GM12891 (cell line): Measurements from ENCODE around the gene DYNC1LI1.

Source experiments
- POLR2A ChIP-seq: IDR thresholded peaks from 2 replicates; pipeline ENCODE4 v1.6.1; 2011; ENCODE audit warnings: low read depth, low read length, control low read depth
- POLR2AphosphoS5 ChIP-seq: IDR thresholded peaks from 2 replicates; pipeline ENCODE4 v1.6.1; 2011; ENCODE audit warnings: low read depth, low read length, control low read depth
- TAF1 ChIP-seq: IDR thresholded peaks from 2 replicates; pipeline ENCODE4 v1.6.1; 2011; ENCODE audit warnings: low read depth, low read length, control low read depth

DNA sequence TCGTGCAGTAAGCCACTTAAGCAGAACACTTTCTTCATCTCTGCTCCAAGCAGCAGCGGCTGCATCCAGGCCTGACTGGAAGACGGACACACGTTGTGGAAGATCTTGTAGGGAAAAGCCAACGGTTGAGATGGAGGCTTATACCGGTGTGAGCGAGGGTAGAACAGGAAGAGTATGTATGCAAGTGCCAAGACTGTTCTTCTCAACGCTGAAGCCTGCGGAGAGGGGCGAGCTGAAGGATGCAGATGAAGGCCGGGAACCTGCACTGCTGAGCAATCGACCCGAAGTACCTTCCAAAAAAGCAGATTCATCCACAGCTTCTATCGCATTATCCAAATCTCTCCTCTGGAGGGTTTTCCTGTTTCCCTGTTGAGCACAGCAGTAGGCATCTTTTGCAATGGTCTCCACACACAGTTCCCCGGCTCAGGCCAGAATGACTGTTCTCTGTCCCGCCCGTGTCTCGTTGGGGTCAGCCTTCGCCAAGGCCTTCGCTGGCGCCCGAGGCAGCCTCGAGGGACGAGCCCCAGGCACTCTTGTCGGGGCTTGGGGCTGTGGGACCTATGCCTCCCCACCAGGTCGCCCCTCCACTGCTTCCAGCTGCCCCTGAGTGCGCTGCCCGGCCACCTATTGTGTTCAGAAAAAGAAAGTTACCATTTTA is 22.2 kb upstream of the DYNC1LI1 start:
- TF ChIP-seq TAF1: no peak
- no peak for TF ChIP-seq POLR2A
- no peak for TF ChIP-seq POLR2AphosphoS5
